Measurements from ENCODE around the gene TKTL1. TPM values are rescaled to one million over a fixed set of nuclear protein-coding genes. Genes with fewer than 3 reads are reported as not detected.
"Not testable (repeated sequence)": the region's sequence is repeated elsewhere in the genome, so short reads cannot be mapped to it uniquely, and the experiment has no call there.

Gene TKTL1, protein sequence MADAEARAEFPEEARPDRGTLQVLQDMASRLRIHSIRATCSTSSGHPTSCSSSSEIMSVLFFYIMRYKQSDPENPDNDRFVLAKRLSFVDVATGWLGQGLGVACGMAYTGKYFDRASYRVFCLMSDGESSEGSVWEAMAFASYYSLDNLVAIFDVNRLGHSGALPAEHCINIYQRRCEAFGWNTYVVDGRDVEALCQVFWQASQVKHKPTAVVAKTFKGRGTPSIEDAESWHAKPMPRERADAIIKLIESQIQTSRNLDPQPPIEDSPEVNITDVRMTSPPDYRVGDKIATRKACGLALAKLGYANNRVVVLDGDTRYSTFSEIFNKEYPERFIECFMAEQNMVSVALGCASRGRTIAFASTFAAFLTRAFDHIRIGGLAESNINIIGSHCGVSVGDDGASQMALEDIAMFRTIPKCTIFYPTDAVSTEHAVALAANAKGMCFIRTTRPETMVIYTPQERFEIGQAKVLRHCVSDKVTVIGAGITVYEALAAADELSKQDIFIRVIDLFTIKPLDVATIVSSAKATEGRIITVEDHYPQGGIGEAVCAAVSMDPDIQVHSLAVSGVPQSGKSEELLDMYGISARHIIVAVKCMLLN
- not detected for total RNA-seq

DNA sequence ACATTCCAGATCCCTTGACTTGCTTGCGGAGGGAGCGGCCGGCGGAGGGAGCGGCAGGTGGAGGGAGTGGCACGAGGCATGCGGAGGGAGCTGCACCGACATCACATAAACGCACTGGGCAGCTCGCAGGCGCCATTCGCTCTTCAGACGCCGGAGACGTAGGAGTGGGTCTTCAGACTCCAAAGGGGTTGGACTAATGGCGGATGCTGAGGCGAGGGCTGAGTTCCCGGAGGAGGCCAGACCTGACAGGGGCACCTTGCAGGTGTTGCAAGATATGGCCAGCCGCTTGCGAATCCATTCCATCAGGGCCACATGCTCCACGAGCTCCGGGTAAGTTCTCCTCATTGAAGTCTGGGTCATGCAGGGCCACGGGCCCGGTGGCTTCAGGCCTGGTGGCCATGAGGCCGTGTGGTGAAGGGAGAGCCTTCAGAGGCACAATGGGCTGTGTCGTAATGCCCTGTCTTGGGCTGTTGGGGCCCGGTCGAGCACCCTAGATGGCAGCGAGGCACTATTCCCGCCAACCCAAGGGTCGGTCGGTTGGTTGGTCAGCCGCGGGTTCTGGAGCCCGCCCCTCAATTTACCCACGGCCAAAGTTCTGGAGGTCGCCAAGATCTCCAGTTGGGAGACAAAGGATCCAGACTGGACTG, at the start of gene TKTL1:
TKTL1 (plus strand) TSS at position 132 of the 647 bp plus-strand sequence; CDS start at position 197, 65 bp downstream.
- Mint-ChIP-seq H3K9me3 (no peaks in the 10 kb centered on the region), H3K36me3 (ENCODE audit: insufficient read depth) (no peaks in the 10 kb centered on the region), H3K4me1 (ENCODE audit: low read depth) (peaks cover 2% of the 10 kb centered on the region), H3K4me3 (no peak within 1 kb of the TSS), H3K27me3 (ENCODE audit: low read depth) (no peaks in the 10 kb centered on the region)
- no peak for DNase-seq
- no peak for ATAC-seq

- H3K4me1 Mint-ChIP-seq (ENCODE audit: low read depth); H3K36me3 Mint-ChIP-seq (ENCODE audit: insufficient read depth); DNase-seq; H3K27me3 Mint-ChIP-seq (ENCODE audit: low read depth); H3K9me3 Mint-ChIP-seq; H3K4me3 Mint-ChIP-seq: not testable (repeated sequence)
- peak; percentile 94 to 98 for ATAC-seq
Observed at GRCh38 chrX:154247377-154248045, 48.1 kb upstream of the TKTL1 start.

DNA sequence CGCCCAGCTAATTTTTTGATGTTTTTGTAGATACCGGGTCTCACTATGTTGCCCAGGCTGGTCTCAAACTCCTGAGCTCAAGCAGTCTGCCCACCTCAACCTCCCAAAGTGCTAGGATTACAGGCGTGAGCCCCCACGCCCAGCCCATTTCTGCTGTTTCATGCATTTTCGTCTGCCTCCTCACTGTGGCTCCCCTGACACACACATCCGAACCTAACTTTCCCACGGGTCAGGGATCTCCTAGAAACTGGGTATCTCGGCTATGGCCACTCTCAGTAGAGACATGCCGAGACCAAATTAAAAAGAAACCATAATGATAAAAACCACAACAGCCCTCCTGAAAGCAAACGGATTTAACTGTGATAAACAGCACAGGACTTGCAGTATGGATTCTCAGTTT, 47.5 kb upstream of the TKTL1 start:
- peak in 1 of 2 donors; percentile 8 for ATAC-seq
- H3K4me1 Mint-ChIP-seq (ENCODE audit: low read depth); H3K27me3 Mint-ChIP-seq (ENCODE audit: low read depth); H3K4me3 Mint-ChIP-seq; H3K36me3 Mint-ChIP-seq (ENCODE audit: insufficient read depth); DNase-seq; H3K9me3 Mint-ChIP-seq: not testable (repeated sequence)

GRCh38 chrX:154257282-154257681, 38.3 kb upstream of the TKTL1 start, which contains the start of gene OPN1MW3:
OPN1MW3 (plus strand) TSS chrX:154257582; CDS start chrX:154257620, 38 bp downstream.
- ATAC-seq; H3K36me3 Mint-ChIP-seq (ENCODE audit: insufficient read depth); DNase-seq; H3K9me3 Mint-ChIP-seq; H3K27me3 Mint-ChIP-seq (ENCODE audit: low read depth); H3K4me3 Mint-ChIP-seq; H3K4me1 Mint-ChIP-seq (ENCODE audit: low read depth): not testable (repeated sequence)

GRCh38 chrX:154258711-154259110, 36.9 kb upstream of the TKTL1 start:
- not testable (repeated sequence) for DNase-seq; H3K4me3 Mint-ChIP-seq; H3K27me3 Mint-ChIP-seq (ENCODE audit: low read depth); H3K36me3 Mint-ChIP-seq (ENCODE audit: insufficient read depth); H3K4me1 Mint-ChIP-seq (ENCODE audit: low read depth); H3K9me3 Mint-ChIP-seq; ATAC-seq

DNA sequence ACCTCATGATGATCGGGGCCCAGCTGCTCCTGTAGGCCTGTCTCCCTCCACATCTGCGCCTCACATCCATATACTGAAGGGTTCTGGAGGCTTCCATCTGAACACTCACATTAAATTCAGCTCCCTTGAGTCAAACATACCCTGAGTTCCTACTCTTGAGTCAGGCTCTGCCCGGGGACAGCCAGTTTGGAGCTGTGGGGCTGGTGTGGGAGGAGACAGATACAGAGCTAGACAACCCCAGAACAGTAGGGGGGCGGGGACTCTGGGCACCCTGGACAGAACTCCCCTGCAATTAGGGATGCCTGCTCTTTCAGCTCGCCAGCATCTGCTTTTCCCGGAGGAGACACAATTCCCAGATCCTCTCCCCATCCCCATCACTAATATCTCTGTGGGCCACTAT, 32.5 kb upstream of the TKTL1 start:
- DNase-seq; H3K9me3 Mint-ChIP-seq; H3K4me1 Mint-ChIP-seq (ENCODE audit: low read depth); H3K27me3 Mint-ChIP-seq (ENCODE audit: low read depth); H3K4me3 Mint-ChIP-seq; H3K36me3 Mint-ChIP-seq (ENCODE audit: insufficient read depth); ATAC-seq: not testable (repeated sequence)

GRCh38 chrX:154269245-154269644, 26.4 kb upstream of the TKTL1 start:
- ATAC-seq; H3K27me3 Mint-ChIP-seq (ENCODE audit: low read depth); DNase-seq; H3K4me1 Mint-ChIP-seq (ENCODE audit: low read depth); H3K4me3 Mint-ChIP-seq; H3K36me3 Mint-ChIP-seq (ENCODE audit: insufficient read depth); H3K9me3 Mint-ChIP-seq: not testable (repeated sequence)

GRCh38 chrX:154284489-154285338, 10.9 kb upstream of the TKTL1 start:
- not testable (repeated sequence) for DNase-seq; H3K36me3 Mint-ChIP-seq (ENCODE audit: insufficient read depth); H3K27me3 Mint-ChIP-seq (ENCODE audit: low read depth); H3K4me1 Mint-ChIP-seq (ENCODE audit: low read depth); H3K4me3 Mint-ChIP-seq; H3K9me3 Mint-ChIP-seq
- ATAC-seq = peak; percentile 98 to 99

DNA sequence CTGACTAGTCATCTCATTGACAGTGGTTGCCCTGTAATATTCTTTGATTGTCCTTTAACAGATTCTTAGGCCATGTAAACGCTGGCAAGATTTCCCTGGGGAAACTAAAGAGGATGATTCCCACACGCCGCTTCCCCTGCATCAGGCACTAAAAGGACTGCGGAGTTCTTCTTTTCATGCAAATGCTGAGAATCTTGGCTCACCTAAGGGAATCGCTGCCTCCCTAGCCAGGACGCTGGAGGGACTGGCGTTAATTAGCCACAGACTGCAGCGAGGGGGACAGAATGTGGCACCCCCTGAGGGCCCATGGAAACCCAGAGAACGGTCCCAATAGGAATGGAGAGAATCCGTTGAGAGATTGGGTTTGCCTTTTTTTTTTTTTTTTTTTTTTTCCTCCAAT, 9.2 kb upstream of the TKTL1 start:
- H3K4me1 Mint-ChIP-seq (ENCODE audit: low read depth); H3K27me3 Mint-ChIP-seq (ENCODE audit: low read depth); H3K4me3 Mint-ChIP-seq; DNase-seq; ATAC-seq; H3K9me3 Mint-ChIP-seq; H3K36me3 Mint-ChIP-seq (ENCODE audit: insufficient read depth): not testable (repeated sequence)

DNA sequence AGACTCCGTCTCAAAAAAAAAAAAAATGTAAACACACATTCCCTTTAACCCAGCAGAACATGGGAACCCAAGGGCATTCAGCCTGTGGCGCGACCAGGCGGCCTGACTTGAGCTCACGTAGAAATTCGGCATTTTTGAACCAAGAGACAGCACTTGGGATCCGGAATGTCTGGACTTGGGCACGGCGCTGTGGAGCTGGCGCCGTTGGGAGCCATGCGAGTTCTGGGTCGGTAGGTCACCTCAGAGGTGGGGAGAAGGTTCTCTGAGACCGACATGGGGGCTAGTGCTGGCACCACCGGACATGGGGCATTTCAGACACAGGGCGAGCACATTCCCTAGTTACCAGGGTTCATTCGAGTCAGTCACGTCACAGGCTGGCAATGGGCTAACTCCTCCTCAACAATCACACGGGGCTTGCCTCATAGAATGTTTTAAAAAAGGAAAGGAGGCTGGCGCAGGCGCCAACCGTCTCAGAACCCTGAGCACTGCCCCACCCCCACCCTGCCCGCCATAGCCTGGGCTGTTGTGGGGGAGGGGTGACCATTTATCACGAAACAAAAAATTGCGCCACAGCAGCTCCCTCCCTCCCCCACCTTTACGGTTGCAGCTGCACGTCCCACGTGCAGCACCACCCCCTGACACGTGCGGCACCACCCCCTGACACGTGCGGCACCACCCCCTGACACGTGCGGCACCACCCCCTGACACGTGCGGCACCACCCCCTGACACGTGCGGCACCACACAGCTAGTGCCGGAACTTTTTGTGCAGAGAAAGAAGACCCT, 612 bp upstream of the TKTL1 start, which contains the start of gene TEX28:
TEX28 (minus strand) TSS at position 334 of the 784 bp plus-strand sequence. CDS start 3,007 bp downstream, outside the sequence.
- no peaks in the 10 kb centered on the region for H3K36me3 Mint-ChIP-seq (ENCODE audit: insufficient read depth)
- no peaks in the 10 kb centered on the region for H3K27me3 Mint-ChIP-seq (ENCODE audit: low read depth)
- H3K4me3 Mint-ChIP-seq = no peak within 1 kb of the TSS
- ATAC-seq (no peak), DNase-seq (no peak)
- H3K4me1 Mint-ChIP-seq (ENCODE audit: low read depth) = no peaks in the 10 kb centered on the region
- no peaks in the 10 kb centered on the region for H3K9me3 Mint-ChIP-seq

- DNase-seq = no peak
- no peak for ATAC-seq
- H3K4me3 Mint-ChIP-seq = no peak overlapping the region
- peaks cover 2% of the 10 kb centered on the region for H3K4me1 Mint-ChIP-seq (ENCODE audit: low read depth)
- no peaks in the 10 kb centered on the region for H3K36me3 Mint-ChIP-seq (ENCODE audit: insufficient read depth)
- no peaks in the 10 kb centered on the region for H3K9me3 Mint-ChIP-seq
- H3K27me3 Mint-ChIP-seq (ENCODE audit: low read depth) = no peaks in the 10 kb centered on the region
Observed at GRCh38 chrX:154296731-154297130, 1.1 kb downstream of the TKTL1 start.

DNA sequence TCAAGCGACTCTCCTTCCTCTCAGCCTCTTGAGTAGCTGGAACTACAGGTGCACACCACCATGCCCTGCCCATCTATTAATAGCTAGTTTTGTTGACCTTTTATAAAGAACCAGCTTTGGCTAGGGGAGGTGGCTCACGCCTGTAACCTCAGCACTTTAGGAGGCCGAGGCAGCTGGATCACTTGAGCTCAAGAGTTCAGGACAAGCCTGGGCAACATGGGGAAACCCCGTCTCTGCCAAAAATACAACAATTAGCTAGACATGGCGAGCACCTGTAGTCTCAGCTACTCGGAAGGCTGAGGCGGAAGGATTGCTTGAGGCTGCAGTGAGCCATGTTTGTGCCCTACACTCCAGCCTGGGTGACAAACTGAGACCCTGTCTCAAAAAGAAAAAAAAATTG, 2.7 kb downstream of the TKTL1 start:
- Mint-ChIP-seq H3K4me1 (ENCODE audit: low read depth) (peaks cover 2% of the 10 kb centered on the region), H3K4me3 (no peak overlapping the region), H3K9me3 (no peaks in the 10 kb centered on the region), H3K27me3 (ENCODE audit: low read depth) (no peaks in the 10 kb centered on the region), H3K36me3 (ENCODE audit: insufficient read depth) (no peaks in the 10 kb centered on the region)
- ATAC-seq (no peak), DNase-seq (no peak)

GRCh38 chrX:154300816-154301215, 5.2 kb downstream of the TKTL1 start:
- Mint-ChIP-seq H3K27me3 (ENCODE audit: low read depth) (no peaks in the 10 kb centered on the region), H3K4me1 (ENCODE audit: low read depth) (peaks cover 5% of the 10 kb centered on the region), H3K9me3 (no peaks in the 10 kb centered on the region), H3K4me3 (no peak overlapping the region), H3K36me3 (ENCODE audit: insufficient read depth) (no peaks in the 10 kb centered on the region)
- DNase-seq (no peak), ATAC-seq (no peak)

All from activated T-cell treated with anti-CD3 and anti-CD28 coated beads, Interleukin-2, amount 50 U/mL, for 4 hours (primary cell).